SKM-1 treated with dmso at 0.1 percent for 144 hours (cell line): Measurements from ENCODE around the gene STAB1.

Experiments used
- DNase-seq: peaks from one replicate; lab custom pipeline; 2025; ENCODE audit not compliant: unreplicated experiment; lab: John Stamatoyannopoulos, UW

The STAB1 gene

DNA sequence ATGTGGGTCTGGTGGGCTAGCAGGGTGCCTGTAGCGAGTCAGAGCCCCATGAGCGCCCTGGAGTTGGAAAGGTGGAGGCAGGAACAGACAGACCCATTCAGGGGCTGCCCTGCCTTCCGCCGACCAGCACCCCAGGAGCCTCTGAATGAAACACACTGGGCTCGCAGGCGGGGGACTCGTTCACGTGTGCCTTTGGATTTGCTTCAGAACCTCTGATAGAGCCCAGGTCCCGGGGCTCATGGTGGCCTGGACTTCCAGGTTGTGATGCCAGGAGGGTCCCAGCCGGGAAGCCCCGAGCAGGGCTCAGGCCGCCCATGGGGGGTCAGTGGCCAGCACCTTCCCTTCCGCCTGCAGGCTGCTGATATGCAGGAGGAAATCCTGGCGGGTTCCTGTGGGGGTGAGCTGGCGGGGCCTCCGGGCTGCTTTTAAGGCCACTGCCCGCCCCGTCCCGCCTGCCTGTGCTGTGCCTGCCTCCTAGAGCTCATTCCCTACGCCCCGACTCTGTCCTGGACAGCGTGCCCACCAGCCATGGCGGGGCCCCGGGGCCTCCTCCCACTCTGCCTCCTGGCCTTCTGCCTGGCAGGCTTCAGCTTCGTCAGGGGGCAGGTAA is at the start of gene STAB1:
Gene STAB1, plus strand, starts transcription at position 453 of the 610 bp plus-strand sequence. Its CDS starts 76 bp downstream, at position 529.
- no peak for DNase-seq

- no peak for DNase-seq
Observed at GRCh38 chr3:52446042-52446441, 49.1 kb upstream of the STAB1 start.

DNA sequence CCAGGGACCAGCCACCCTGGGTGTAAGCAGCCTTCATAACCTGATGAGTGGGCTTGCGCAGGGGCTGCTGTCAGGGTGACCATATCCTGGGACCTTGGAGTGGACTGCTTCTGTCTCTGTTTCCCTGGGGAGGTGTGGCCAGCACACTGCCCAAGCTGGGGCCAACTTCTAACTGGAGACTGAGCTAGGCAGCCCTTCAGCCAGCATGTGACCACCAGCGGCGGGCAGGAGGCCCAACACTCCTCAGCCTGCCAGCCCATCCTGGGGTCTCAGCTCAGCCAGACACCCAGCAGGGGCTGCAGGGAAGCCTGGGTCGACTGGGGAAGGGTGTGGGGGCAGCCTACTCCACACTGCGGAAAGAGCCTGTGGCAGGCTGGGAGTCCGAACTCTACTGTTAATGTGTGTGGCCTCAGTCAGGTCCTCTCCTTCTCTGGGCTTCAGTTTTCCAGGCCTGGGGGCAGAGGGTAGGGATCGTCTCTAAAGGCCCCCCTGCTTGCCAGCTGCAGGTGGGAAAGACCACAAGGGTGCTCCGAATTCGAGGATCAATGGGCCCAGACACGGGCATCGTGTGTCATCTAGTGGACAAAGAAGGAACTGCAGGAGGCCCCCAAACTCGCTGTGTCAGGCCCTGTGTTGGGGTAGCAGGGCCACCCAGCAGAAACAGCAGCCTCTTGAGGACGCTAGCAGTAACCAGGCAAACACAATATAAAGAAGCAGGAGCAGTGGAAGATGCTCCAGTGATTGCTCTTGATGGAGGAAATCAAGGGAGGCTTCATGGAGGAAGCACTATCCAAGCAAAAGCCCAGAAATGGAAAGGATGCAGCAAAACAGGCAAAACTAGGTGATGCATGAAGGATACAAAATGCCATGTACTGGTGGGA is 48.3 kb upstream of the STAB1 start:
- peak; percentile 32 for DNase-seq

- DNase-seq = no peak
Observed at GRCh38 chr3:52447512-52448355, 47.4 kb upstream of the STAB1 start.

DNA sequence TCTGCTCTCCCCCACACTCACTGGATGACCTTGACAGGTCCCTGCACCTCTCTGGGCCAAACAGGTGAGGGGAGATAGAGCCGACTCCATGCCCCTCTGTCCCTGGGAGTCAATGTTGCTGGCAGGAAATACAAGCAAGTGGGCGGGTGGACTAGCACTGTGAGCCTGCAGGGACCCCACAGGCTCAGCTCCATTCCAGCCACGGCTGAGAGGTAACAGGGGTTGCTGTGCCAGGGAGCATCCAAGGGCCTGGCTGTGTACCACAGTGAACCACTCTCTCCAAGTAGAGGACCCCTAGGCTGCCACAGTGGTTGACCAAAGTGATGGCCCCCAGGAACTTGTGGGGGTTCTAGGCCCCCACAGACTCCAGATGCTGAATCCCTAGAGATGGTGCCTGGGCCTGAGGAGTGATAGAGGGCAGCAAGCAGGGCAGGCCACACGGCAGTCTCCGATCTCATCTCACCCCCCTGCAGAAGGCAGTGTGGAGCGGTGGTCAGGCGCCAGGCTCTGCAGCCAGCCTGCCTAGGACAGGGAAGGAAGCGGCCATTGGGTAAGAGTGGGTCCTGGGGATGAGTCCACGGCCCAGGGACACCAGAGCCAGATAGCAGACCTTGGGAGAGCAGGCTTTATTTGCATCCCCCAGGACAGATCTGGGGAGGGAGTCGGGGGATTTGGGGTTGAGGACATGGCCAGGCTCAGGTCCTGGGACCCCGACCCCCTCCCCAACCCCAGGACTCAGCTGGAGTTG is 44.5 kb upstream of the STAB1 start:
- DNase-seq = no peak

- DNase-seq = no peak
Observed at GRCh38 chr3:52451237-52452083, 43.7 kb upstream of the STAB1 start.

- DNase-seq = no peak
Observed at GRCh38 chr3:52452126-52452525, 43.0 kb upstream of the STAB1 start.

- no peak for DNase-seq
Observed at GRCh38 chr3:52452570-52453221, 42.4 kb upstream of the STAB1 start.

- DNase-seq = no peak
Observed at GRCh38 chr3:52453496-52454249, 41.5 kb upstream of the STAB1 start, which contains the start of gene TNNC1. TNNC1 (minus strand) TSS chr3:52454041; CDS start chr3:52454015, 26 bp downstream.

GRCh38 chr3:52454250-52454937 is 40.7 kb upstream of the STAB1 start:
- DNase-seq = no peak

GRCh38 chr3:52454938-52455282 is 40.2 kb upstream of the STAB1 start:
- DNase-seq = no peak

- peak; percentile 61 for DNase-seq
Observed at GRCh38 chr3:52455283-52456168, 39.6 kb upstream of the STAB1 start, which contains the start of gene NISCH. NISCH (plus strand) TSS chr3:52455604; CDS start chr3:52455642, 38 bp downstream.

DNA sequence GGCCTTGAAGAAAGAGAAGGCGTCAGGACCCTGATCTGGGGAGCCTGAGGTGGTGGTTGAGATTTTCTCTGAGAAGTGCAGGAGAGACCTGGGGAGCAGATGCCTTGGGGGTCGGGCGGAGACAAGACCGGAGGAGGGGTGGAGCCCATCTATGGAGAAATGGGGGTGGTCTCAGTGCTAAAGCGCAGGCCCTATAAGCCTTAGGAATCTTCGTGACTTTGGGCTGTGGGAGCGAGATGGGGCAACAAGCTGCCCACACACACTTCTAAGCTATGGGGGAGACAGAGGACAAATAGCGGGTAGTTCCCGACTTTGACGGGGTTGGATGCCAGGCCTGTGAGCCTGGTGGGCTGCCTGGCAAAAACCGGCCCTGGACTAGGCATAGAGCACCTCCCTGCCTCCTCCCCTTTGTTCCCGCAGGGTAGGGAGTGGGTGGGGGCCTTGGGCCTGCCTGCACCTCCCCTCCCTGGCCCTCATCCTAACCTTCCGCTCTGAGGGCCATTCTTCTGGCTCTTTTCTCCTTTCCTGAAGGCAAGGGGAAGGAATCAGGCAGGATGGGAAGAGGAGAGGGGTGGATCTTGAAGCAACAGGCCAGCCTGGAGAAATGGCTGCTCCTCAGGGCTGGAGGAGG is 38.9 kb upstream of the STAB1 start:
- no peak for DNase-seq

DNA sequence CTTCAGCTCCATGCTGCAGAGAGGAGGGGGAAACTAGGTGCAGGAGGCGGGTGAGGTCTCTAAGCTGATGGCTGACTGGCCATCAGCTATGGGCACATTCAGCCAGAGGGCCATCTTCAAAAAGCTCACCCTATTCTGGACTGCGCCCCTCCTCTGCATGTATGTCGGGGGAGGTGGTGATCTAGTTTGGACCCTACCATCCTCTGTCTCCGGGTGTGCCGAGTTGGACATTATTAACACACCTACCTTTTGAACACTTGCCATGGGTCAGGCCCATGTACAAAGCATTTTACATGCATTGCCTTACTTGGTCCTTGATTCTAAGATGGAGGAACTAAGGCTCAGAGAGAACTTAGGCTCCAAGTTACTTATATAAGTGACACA is 38.3 kb upstream of the STAB1 start:
- no peak for DNase-seq

DNA sequence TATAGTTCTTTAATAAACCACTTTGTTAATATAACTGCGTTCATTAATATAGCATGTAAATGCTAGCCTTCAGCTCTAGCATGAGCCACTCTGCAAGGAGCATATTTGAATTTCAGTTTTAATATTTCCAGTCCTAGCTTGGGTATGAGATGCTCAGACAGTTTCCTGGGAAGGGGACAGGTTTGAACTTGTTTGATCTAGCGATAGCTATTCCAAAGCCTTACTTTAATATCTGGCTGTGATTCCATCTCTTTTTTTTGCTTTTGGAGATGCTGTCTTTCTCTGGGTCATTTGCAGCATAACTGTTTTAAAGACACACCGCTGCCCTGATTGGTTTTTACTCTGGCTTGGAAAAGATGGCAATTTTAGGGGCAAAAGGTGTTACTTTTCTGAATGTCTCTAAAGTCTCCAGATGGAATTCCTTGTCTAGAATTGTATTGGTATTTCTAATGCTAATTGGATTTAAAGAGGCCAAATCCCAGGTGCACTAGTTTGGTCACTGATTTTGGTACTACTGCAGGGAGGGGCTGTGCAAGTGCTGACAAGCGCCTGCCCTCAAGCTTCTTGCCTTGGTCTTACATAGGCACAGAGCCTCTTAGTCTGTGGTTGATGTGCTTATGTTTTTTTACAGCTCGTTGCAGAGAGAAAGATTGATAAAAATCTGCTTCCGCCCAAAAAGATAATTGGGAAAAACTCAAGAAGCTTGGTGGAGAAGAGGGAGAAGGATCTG is 36.9 kb upstream of the STAB1 start:
- no peak for DNase-seq
